HG02759 (cell line): ENCODE data around the gene BBOF1.
"Not testable (repeated sequence)": the region's sequence is repeated elsewhere in the genome, so short reads cannot be mapped to it uniquely, and the experiment has no call there.

Source experiments
- ATAC-seq: cut with Tn5 transposase; IDR thresholded peaks from one replicate; pipeline ENCODE4 v1.9.1; 2021; ENCODE audit warnings: mild to moderate bottlenecking, moderate library complexity; ENCODE audit not compliant: unreplicated experiment

The BBOF1 gene

GRCh38 chr14:74085828-74086227, 66.7 kb downstream of the BBOF1 start:
- no peak for ATAC-seq

GRCh38 chr14:74089251-74090020, 70.3 kb downstream of the BBOF1 start:
- no peak for ATAC-seq

- ATAC-seq = no peak
These were observed 86.2 kb downstream of the BBOF1 start for GRCh38 chr14:74105381-74105780.

GRCh38 chr14:74109369-74109768, 90.2 kb downstream of the BBOF1 start:
- ATAC-seq = no peak

GRCh38 chr14:74111395-74112216, 92.5 kb downstream of the BBOF1 start:
- not testable (repeated sequence) for ATAC-seq
